GM12875 (cell line): ENCODE measurements around the gene RITA1.

Source experiments
- H3K4me3 ChIP-seq: one replicate; pipeline ENCODE4 v1.5.1; 2011; ENCODE audit warnings: low read depth, low read length, control low read depth
- CTCF ChIP-seq: IDR thresholded peaks from 2 replicates; pipeline ENCODE4 v1.5.1; 2011; ENCODE audit warnings: low read depth, mild to moderate bottlenecking, control low read depth, inconsistent platforms, low read length, moderate library complexity, borderline replicate concordance; ENCODE audit not compliant: insufficient read depth

The RITA1 gene

DNA sequence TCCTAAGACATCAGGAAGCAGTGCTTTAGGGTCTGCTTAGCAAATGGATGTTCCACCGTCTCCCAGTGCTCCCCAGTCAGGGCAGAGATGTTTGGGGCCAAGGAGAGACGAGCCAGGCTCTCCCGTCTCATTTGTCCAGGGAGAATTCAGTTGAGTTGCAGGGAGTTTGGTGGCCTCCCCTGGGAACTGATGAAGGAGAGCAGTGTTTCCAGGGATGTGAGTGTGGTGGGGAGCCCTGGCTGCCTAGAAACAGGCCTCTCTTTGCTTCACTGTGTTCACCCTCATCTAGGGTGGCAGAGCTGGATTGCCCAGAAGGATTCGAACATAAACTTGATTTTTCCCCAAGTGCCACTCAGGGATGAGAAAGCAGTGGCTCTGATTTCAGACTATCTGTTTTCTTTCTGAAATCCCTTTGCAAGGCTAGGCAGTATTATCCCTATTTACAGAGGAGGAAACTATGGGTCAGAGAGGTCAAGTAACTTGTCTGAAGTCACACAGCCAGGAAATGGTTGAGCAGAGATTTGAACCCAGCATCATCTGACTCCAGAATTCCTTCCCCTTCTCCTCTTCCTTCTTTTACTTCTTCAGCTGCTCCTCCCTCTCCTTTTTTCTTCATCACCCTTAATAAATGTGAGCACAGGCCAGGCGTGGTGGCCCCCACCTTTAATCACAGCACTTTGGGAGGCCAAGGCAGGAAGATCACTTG is 42.3 kb downstream of the RITA1 start:
- no peak overlapping the region for H3K4me3 ChIP-seq
- TF ChIP-seq CTCF, result no peak

- no peak for TF ChIP-seq CTCF
- no peak overlapping the region for H3K4me3 ChIP-seq
Measured at GRCh38 chr12:113228394-113229028, 43.0 kb downstream of the RITA1 start.

DNA sequence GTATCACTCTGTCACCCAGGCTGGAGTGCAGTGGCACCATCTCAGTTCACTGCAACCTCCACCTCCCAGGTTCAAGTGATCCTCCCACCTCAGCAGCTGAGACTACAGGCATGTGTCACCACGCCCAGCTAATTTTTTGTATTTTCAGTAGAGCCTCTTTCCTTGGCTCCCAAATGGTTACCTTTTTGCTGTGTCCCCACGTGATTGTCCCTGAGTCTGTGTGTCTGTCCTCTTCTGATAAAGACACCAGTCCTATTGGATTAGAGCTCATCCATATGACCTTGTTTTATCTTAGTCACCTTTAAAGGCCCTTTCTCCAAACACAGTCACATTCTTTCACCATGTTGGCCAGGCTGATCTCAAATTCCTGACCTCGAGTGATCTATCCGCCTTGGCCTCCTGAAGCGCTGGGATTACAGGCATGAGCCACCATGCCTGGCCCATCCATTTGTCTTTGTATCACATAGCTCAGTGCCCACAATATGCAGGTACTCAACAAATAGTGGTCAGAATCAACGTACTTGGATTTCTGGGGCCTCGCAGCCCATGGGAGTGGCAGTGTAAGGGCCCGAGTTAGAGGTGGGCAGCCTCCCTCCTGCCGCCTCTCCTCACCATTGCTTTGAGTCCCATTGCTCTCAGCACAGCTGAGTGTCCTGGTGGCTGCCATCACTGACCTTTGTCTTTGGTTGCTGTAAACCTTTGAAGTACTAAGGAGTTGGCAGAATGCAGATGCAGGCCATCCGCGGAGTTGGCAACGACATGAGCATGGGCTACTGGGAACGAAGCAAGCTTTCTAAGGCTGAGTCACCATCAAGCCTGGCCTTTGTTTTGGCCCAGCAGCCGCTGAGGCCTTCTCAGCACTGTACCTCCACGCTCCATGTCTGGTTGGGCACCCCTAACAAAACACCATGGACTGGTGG is 45.1 kb downstream of the RITA1 start:
- no peak overlapping the region for H3K4me3 ChIP-seq
- no peak for TF ChIP-seq CTCF

DNA sequence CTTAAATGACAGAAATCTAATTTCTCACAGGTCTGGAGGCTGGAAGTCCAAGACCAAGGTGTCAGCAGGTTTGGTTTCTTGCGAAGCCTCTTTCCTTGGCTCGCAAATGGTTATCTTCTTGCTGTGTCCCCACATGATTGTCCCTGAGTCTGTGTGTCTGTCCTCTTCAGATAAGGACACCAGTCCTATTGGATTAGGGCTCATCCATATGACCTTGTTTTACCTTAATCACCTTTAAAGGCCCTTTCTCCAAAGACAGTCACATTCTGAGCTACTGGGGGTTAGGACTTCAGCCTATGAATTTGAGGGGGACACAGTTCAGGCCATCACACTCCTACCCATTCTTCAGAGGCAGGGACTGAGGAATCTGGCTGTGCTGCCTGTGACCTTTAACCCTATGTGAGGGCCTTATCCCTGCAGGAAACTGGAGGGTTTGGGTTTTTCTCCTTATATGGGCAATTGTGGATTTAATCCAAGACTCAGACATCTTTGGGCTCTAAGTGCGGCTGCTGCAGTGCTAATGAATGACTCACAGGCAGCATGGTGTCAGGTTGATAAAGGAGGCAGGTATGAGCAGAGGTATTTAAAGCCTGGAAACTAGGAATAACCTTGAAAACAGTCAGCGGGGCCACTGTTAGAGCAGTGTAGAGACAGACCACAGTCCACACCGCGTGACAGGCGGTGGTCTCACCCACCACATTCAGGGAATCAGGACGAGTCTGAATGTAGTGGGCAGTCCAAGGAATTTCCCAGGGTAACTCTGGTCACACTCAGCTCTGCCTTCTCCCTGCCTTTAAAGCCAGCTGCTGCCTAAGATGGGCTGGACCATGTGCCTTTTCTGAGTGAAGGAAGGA is 45.9 kb downstream of the RITA1 start:
- no peak overlapping the region for H3K4me3 ChIP-seq
- no peak for TF ChIP-seq CTCF

DNA sequence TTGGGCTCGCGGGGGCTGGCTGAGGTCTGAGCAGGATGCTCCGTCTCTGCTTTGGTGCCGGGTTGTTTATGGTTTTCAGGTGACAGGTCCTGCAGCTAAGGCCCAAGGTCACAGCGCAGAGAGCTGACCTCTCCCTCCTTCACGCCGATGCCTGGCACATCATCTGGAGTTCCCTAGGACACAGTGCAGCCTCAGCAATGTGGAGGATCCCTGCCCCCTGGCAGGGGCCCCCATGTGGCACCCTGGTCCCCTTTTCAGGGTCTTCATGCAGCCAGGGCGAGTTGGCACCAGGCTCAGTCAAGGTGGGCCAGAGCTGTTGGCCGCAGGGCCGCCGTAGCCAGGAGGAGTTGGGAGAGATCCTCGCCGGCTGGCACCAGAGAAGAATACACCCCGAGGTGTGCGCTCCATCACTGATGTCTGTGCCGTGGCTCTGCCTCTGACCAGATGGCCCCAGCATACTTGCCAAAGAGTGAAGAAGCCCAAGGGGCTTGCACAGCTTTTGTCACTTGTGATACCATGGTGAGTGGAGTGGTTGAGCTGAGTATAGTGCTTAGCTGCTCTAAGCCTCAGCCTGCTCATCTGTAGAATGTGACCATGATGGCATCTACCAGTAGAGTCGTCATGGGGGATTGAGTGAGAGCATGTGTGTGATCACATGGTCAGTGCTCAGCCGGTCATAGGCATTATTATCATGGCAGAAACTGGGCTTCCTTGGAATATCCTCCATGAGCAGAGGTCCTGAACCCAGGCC is 46.7 kb downstream of the RITA1 start:
- no peak for TF ChIP-seq CTCF
- H3K4me3 ChIP-seq, result no peak overlapping the region
